ENCODE data around the gene TBX3.

The TBX3 gene

DNA sequence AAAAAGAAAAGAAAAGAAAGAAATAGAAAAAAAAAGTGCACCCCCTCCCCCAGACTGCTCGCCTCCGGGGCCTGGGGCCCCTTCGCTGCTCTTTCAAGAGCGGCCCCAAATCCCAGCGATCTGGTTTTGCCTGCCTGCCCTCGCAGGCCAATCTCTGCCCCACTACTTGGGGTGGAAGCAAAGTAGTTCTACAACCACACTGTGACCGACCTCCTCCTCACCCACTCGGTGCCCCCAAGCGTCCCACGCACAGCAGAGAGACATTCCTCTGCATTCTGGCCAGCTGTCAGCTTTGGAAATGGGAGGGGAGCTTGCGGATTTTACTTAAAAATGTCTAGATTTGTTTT lies 2.4 kb upstream of the TBX3 start:
- Histone ChIP-seq H3K27ac (ENCODE audit: low read length) (no peak overlapping the region), H3K4me2 (ENCODE audit: low read depth, low read length) (no peak overlapping the region), H3K4me3 (ENCODE audit: low read length) (no peak overlapping the region), H3K9me2 (replicated peaks; ENCODE audit: insufficient read depth, low read length) (no peaks in the 10 kb centered on the region), H2AFZ (ENCODE audit: low read length) (no peak overlapping the region), H3F3A (ENCODE audit: insufficient read depth, low read length) (no peaks in the 10 kb centered on the region), H3K4me1 (ENCODE audit: low read length) (no peaks in the 10 kb centered on the region), H3K27me3 (replicated peaks; ENCODE audit: insufficient read depth, low read length) (no peaks in the 10 kb centered on the region), H3K9me3 (replicated peaks; ENCODE audit: insufficient read depth, low read length) (no peaks in the 10 kb centered on the region), H3K36me3 (replicated peaks; ENCODE audit: insufficient read depth, low read length) (no peaks in the 10 kb centered on the region), H4K20me1 (ENCODE audit: insufficient read depth, low read length) (no peaks in the 10 kb centered on the region), H3K9ac (ENCODE audit: low read length) (no peak overlapping the region), H3K79me2 (ENCODE audit: low read length) (no peaks in the 10 kb centered on the region)
- no peak for DNase-seq
- TF ChIP-seq CTCF (IDR thresholded peaks at IDR 0.05; ENCODE audit: low read length) = no peak
- no peak for TF ChIP-seq EZH2 (optimal IDR thresholded peaks at IDR 0.05; ENCODE audit: low read depth, low read length)
- TF ChIP-seq EZH2phosphoT487 (IDR thresholded peaks at IDR 0.05; ENCODE audit: low read length) = no peak

- H3F3A ChIP-seq (ENCODE audit: insufficient read depth, low read length) = no peaks in the 10 kb centered on the region
- no peaks in the 10 kb centered on the region for H4K20me1 ChIP-seq (ENCODE audit: insufficient read depth, low read length)
- DNase-seq = no peak
- H3K79me2 ChIP-seq (ENCODE audit: low read length) = no peaks in the 10 kb centered on the region
- H2AFZ ChIP-seq (ENCODE audit: low read length) = no peak overlapping the region
- H3K4me3 ChIP-seq (ENCODE audit: low read length) = no peak overlapping the region
- no peak overlapping the region for H3K9ac ChIP-seq (ENCODE audit: low read length)
- no peaks in the 10 kb centered on the region for H3K4me1 ChIP-seq (ENCODE audit: low read length)
- TF ChIP-seq EZH2phosphoT487 (IDR thresholded peaks at IDR 0.05; ENCODE audit: low read length) (no peak), CTCF (IDR thresholded peaks at IDR 0.05; ENCODE audit: low read length) (no peak), EZH2 (optimal IDR thresholded peaks at IDR 0.05; ENCODE audit: low read depth, low read length) (no peak)
- H3K9me3 ChIP-seq (replicated peaks; ENCODE audit: insufficient read depth, low read length) = no peaks in the 10 kb centered on the region
- H3K27me3 ChIP-seq (replicated peaks; ENCODE audit: insufficient read depth, low read length) = no peaks in the 10 kb centered on the region
- H3K27ac ChIP-seq (ENCODE audit: low read length) = no peak overlapping the region
- H3K36me3 ChIP-seq (replicated peaks; ENCODE audit: insufficient read depth, low read length) = no peaks in the 10 kb centered on the region
- no peak overlapping the region for H3K4me2 ChIP-seq (ENCODE audit: low read depth, low read length)
- no peaks in the 10 kb centered on the region for H3K9me2 ChIP-seq (replicated peaks; ENCODE audit: insufficient read depth, low read length)
Observed at GRCh38 chr12:114685869-114686268, 1.9 kb upstream of the TBX3 start.

DNA sequence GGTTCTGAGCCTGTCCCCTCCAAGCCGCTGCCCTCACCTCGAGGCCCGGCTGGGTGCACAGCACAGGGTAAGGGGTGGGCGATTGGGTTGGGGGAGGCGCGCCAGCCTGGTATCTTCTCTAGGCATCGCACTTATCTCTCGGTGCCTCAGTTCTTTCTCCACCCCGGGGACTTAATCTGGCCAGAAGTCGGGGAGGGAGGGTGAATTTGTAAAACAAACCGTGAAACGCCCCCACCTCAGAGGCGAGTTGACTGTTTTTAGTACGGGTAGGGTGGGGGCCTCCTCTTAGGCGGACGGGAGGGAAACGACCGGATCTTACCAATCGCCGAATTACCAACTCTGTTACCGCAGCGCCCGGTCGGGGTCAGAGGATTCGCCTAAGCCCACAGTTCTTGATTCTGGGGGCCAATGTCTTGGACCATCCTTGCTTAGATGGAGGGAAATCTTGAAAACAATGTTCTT lies 1.4 kb upstream of the TBX3 start:
- H3K79me2 ChIP-seq (ENCODE audit: low read length) = no peaks in the 10 kb centered on the region
- no peak overlapping the region for H3K9ac ChIP-seq (ENCODE audit: low read length)
- H3K9me3 ChIP-seq (replicated peaks; ENCODE audit: insufficient read depth, low read length) = no peaks in the 10 kb centered on the region
- H3K36me3 ChIP-seq (replicated peaks; ENCODE audit: insufficient read depth, low read length) = no peaks in the 10 kb centered on the region
- H3K4me2 ChIP-seq (ENCODE audit: low read depth, low read length) = no peak overlapping the region
- no peak overlapping the region for H3K27ac ChIP-seq (ENCODE audit: low read length)
- no peaks in the 10 kb centered on the region for H3K4me1 ChIP-seq (ENCODE audit: low read length)
- H3F3A ChIP-seq (ENCODE audit: insufficient read depth, low read length) = no peaks in the 10 kb centered on the region
- no peak overlapping the region for H3K4me3 ChIP-seq (ENCODE audit: low read length)
- no peak for TF ChIP-seq CTCF (IDR thresholded peaks at IDR 0.05; ENCODE audit: low read length)
- no peaks in the 10 kb centered on the region for H4K20me1 ChIP-seq (ENCODE audit: insufficient read depth, low read length)
- H2AFZ ChIP-seq (ENCODE audit: low read length) = no peak overlapping the region
- DNase-seq = no peak
- H3K27me3 ChIP-seq (replicated peaks; ENCODE audit: insufficient read depth, low read length) = no peaks in the 10 kb centered on the region
- H3K9me2 ChIP-seq (replicated peaks; ENCODE audit: insufficient read depth, low read length) = no peaks in the 10 kb centered on the region

DNA sequence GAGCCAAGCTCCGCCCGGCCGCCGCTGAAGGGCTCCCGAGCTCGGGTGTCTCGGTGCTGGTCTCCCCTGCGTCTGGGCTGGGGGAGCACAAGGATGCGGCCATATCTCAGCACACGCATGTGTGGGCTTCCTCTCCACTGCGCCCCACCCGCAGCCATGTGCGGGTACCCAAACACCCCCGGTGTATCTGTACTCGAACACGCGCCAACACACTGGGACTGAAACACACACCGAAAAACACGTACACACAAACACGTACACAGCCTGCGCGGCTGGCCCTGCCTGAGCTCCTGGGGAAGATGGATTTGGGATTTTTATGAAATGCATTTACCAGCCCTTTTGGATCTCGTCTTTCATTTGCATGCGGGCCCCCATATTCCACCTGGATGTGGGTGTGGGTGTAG lies 897 bp upstream of the TBX3 start:
- DNase-seq = no peak
- Histone ChIP-seq H3K4me2 (ENCODE audit: low read depth, low read length) (no peak overlapping the region), H3F3A (ENCODE audit: insufficient read depth, low read length) (no peaks in the 10 kb centered on the region), H3K9me2 (replicated peaks; ENCODE audit: insufficient read depth, low read length) (no peaks in the 10 kb centered on the region), H3K27ac (ENCODE audit: low read length) (no peak overlapping the region), H3K79me2 (ENCODE audit: low read length) (no peaks in the 10 kb centered on the region), H3K27me3 (replicated peaks; ENCODE audit: insufficient read depth, low read length) (no peaks in the 10 kb centered on the region), H3K4me3 (ENCODE audit: low read length) (no peak overlapping the region), H3K4me1 (ENCODE audit: low read length) (no peaks in the 10 kb centered on the region), H4K20me1 (ENCODE audit: insufficient read depth, low read length) (no peaks in the 10 kb centered on the region), H3K36me3 (replicated peaks; ENCODE audit: insufficient read depth, low read length) (no peaks in the 10 kb centered on the region), H3K9me3 (replicated peaks; ENCODE audit: insufficient read depth, low read length) (no peaks in the 10 kb centered on the region), H3K9ac (ENCODE audit: low read length) (no peak overlapping the region), H2AFZ (ENCODE audit: low read length) (no peak overlapping the region)
- TF ChIP-seq CTCF (IDR thresholded peaks at IDR 0.05; ENCODE audit: low read length) (no peak), EZH2phosphoT487 (IDR thresholded peaks at IDR 0.05; ENCODE audit: low read length) (no peak)

Measured in MM.1S (cell line).